Measurements from ENCODE around the gene NAGLU. TPM values are rescaled to one million over a fixed set of nuclear protein-coding genes. Genes with fewer than 3 reads are reported as not detected.

Gene NAGLU
- total and polyA plus RNA-seq, 2 experiments from 2014 or later: 12.0 to 31.2 TPM

- H4K20me1 ChIP-seq (replicated peaks; ENCODE audit: insufficient read depth): peaks cover 6% of the 10 kb centered on the region; the same call in 1 of the 2 replicates
- no peaks in the 10 kb centered on the region for H3K9me2 ChIP-seq (ENCODE audit: insufficient read depth)
- Mint-ChIP-seq H3K9me3 (no peaks in the 10 kb centered on the region), H3K27ac (no peak overlapping the region), H3K4me3 (peak overlapping the region; percentile 66), H3K27me3 (ENCODE audit: insufficient read depth, low read depth, poor library complexity) (peaks cover 6% of the 10 kb centered on the region), H3K4me1 (peaks cover 8% of the 10 kb centered on the region; the same call in 2 of the 3 replicates), H3K36me3 (ENCODE audit: low read depth) (0 out of 3 replicates have a peak, but pooled peaks cover 3% of the 10 kb centered on the region)
- 0 out of 2 replicates have a peak, but pooled peaks cover 2% of the 10 kb centered on the region for H3K79me2 ChIP-seq (replicated peaks; ENCODE audit: insufficient read depth)
- TF ChIP-seq ZNF462 (CRISPR knock-in tag; IDR thresholded peaks at IDR 0.05): no peak
- peak; percentile 56 to 89 for TF ChIP-seq CTCF (conservative IDR thresholded peaks at IDR 0.05; ENCODE audit: low read depth in 2 of 2)
- no peak for TF ChIP-seq NANOG (IDR thresholded peaks at IDR 0.05; ENCODE audit: borderline replicate concordance)
- no peak for TF ChIP-seq ZNF114 (CRISPR knock-in tag; IDR thresholded peaks at IDR 0.05)
- no peak for TF ChIP-seq STAT1 (IDR thresholded peaks at IDR 0.05; ENCODE audit: unreplicated experiment)
- no peak; the same call in 1 of the 2 replicates for TF ChIP-seq ETS1 (IDR thresholded peaks at IDR 0.05)
- no peak for TF ChIP-seq EZH2phosphoT487 (IDR thresholded peaks at IDR 0.05; ENCODE audit: unreplicated experiment)
- peak; percentile 27; the same call in 1 of the 2 replicates for TF ChIP-seq CREB1 (CRISPR knock-in tag; IDR thresholded peaks at IDR 0.05; ENCODE audit: low read depth)
- TF ChIP-seq JUNB (IDR thresholded peaks at IDR 0.05; ENCODE audit: unreplicated experiment): no peak
- TF ChIP-seq ZNF331 (CRISPR knock-in tag; IDR thresholded peaks at IDR 0.05; ENCODE audit: low read depth): no peak
- TF ChIP-seq POLR2AphosphoS5 (IDR thresholded peaks at IDR 0.05; ENCODE audit: low read depth): peak; percentile 81
- H3K27ac ChIP-seq (ENCODE audit: low read depth): no peak overlapping the region
- peak overlapping the region; percentile 72 for H3K4me3 ChIP-seq
- H3K4me2 ChIP-seq: peak overlapping the region; percentile 84
- DNase-seq (ENCODE audit: low spot score) (peak; percentile 98), ATAC-seq (peak; percentile 88)
- peak overlapping the region; percentile 92; the same call in 1 of the 2 replicates for H2AFZ ChIP-seq
- H3K4me1 ChIP-seq (ENCODE audit: insufficient read depth): peaks cover 4% of the 10 kb centered on the region; the same call in 1 of the 2 replicates
- H3K27me3 ChIP-seq (ENCODE audit: insufficient read depth): 0 out of 2 replicates have a peak, but pooled peaks cover 7% of the 10 kb centered on the region
- peaks cover 10% of the 10 kb centered on the region for H3F3A ChIP-seq (replicated peaks; ENCODE audit: low read depth)
- no peaks in the 10 kb centered on the region for H3K36me3 ChIP-seq (ENCODE audit: insufficient read depth)
Observed at GRCh38 chr17:42548070-42548837, 12.2 kb downstream of the NAGLU start.
